Central memory CD8-positive, alpha-beta T cell (primary cell): ENCODE results near the gene CACNA1B.

Experiments
- ATAC-seq: fragments of 150-1000 bp; cut with Tn5 transposase; replicated peaks from 2 replicates; pipeline ENCODE4 v1.10.0; 2022; ENCODE audit warnings: mild to moderate bottlenecking, moderate FRiP score, moderate number of reproducible peaks; ENCODE audit not compliant: poor library complexity, severe bottlenecking; ENCODE audit errors: extremely low read depth
- DNase-seq, 2 donors: peaks; one replicate each; pipeline ENCODE4 v3.0.0; 2021; ENCODE audit warnings: low spot score in 2 of 2
- H3K27ac Mint-ChIP-seq: one replicate; pipeline ENCODE4 v1.8.0; 2022; ENCODE audit warnings: low read depth, mild to moderate bottlenecking, moderate library complexity, mixed read lengths
- H3K27me3 Mint-ChIP-seq: one replicate; pipeline ENCODE4 v1.8.0; 2022; ENCODE audit warnings: mixed read lengths
- H3K36me3 Mint-ChIP-seq: one replicate; pipeline ENCODE4 v1.8.0; 2022; ENCODE audit warnings: mild to moderate bottlenecking, moderate library complexity, mixed read lengths; ENCODE audit not compliant: insufficient read depth
- H3K4me1 Mint-ChIP-seq: one replicate; pipeline ENCODE4 v1.8.0; 2022; ENCODE audit warnings: mixed read lengths
- H3K4me3 Mint-ChIP-seq: one replicate; pipeline ENCODE4 v1.8.0; 2022; ENCODE audit warnings: mild to moderate bottlenecking, moderate library complexity, mixed read lengths
- H3K9me3 Mint-ChIP-seq: one replicate; pipeline ENCODE4 v1.8.0; 2022; ENCODE audit warnings: mixed read lengths

Gene CACNA1B

GRCh38 chr9:137953683-137954438 lies 76.3 kb downstream of the CACNA1B start:
- Mint-ChIP-seq H3K27ac (no peak overlapping the region), H3K9me3 (no peaks in the 10 kb centered on the region), H3K36me3 (peaks cover 1% of the 10 kb centered on the region), H3K27me3 (peaks cover 8% of the 10 kb centered on the region), H3K4me3 (no peak overlapping the region), H3K4me1 (no peaks in the 10 kb centered on the region)
- ATAC-seq, result no peak
- no peak for DNase-seq

- Mint-ChIP-seq H3K36me3 (peaks cover 1% of the 10 kb centered on the region), H3K9me3 (no peaks in the 10 kb centered on the region), H3K4me3 (no peak overlapping the region), H3K27me3 (peaks cover 8% of the 10 kb centered on the region), H3K27ac (no peak overlapping the region), H3K4me1 (no peaks in the 10 kb centered on the region)
- DNase-seq, result no peak
- no peak for ATAC-seq
These were observed 77.6 kb downstream of the CACNA1B start for GRCh38 chr9:137955224-137955570.

- no peak overlapping the region for H3K27ac Mint-ChIP-seq
- H3K4me3 Mint-ChIP-seq, result no peak overlapping the region
- H3K9me3 Mint-ChIP-seq, result no peaks in the 10 kb centered on the region
- ATAC-seq (no peak), DNase-seq (no peak)
- H3K36me3 Mint-ChIP-seq, result peaks cover 1% of the 10 kb centered on the region
- peaks cover 8% of the 10 kb centered on the region for H3K27me3 Mint-ChIP-seq
- H3K4me1 Mint-ChIP-seq, result no peaks in the 10 kb centered on the region
These were observed 78.0 kb downstream of the CACNA1B start for GRCh38 chr9:137955586-137955985.

- Mint-ChIP-seq H3K9me3 (no peaks in the 10 kb centered on the region), H3K27me3 (peaks cover 8% of the 10 kb centered on the region), H3K27ac (no peak overlapping the region), H3K36me3 (no peaks in the 10 kb centered on the region), H3K4me3 (no peak overlapping the region), H3K4me1 (no peaks in the 10 kb centered on the region)
- ATAC-seq (no peak), DNase-seq (no peak)
These were observed 78.5 kb downstream of the CACNA1B start for GRCh38 chr9:137956039-137956438.

GRCh38 chr9:137956688-137957385 lies 79.3 kb downstream of the CACNA1B start:
- H3K9me3 Mint-ChIP-seq, result no peaks in the 10 kb centered on the region
- H3K36me3 Mint-ChIP-seq, result no peaks in the 10 kb centered on the region
- no peak overlapping the region for H3K4me3 Mint-ChIP-seq
- peaks cover 8% of the 10 kb centered on the region for H3K27me3 Mint-ChIP-seq
- H3K27ac Mint-ChIP-seq, result no peak overlapping the region
- H3K4me1 Mint-ChIP-seq, result no peaks in the 10 kb centered on the region
- ATAC-seq (no peak), DNase-seq (no peak)

- peaks cover 9% of the 10 kb centered on the region for H3K27me3 Mint-ChIP-seq
- no peaks in the 10 kb centered on the region for H3K4me1 Mint-ChIP-seq
- no peaks in the 10 kb centered on the region for H3K9me3 Mint-ChIP-seq
- DNase-seq (no peak), ATAC-seq (no peak)
- H3K4me3 Mint-ChIP-seq, result no peak overlapping the region
- no peak overlapping the region for H3K27ac Mint-ChIP-seq
- H3K36me3 Mint-ChIP-seq, result no peaks in the 10 kb centered on the region
These were observed 82.2 kb downstream of the CACNA1B start for GRCh38 chr9:137959641-137960411.

GRCh38 chr9:137960496-137960895 lies 82.9 kb downstream of the CACNA1B start:
- H3K27ac Mint-ChIP-seq, result no peak overlapping the region
- H3K9me3 Mint-ChIP-seq, result no peaks in the 10 kb centered on the region
- H3K4me1 Mint-ChIP-seq, result no peaks in the 10 kb centered on the region
- peaks cover 9% of the 10 kb centered on the region for H3K27me3 Mint-ChIP-seq
- H3K4me3 Mint-ChIP-seq, result no peak overlapping the region
- H3K36me3 Mint-ChIP-seq, result no peaks in the 10 kb centered on the region
- no peak for DNase-seq
- no peak for ATAC-seq

GRCh38 chr9:137963525-137963924 lies 85.9 kb downstream of the CACNA1B start:
- H3K36me3 Mint-ChIP-seq, result no peaks in the 10 kb centered on the region
- no peak overlapping the region for H3K4me3 Mint-ChIP-seq
- peaks cover 21% of the 10 kb centered on the region for H3K27me3 Mint-ChIP-seq
- H3K27ac Mint-ChIP-seq, result no peak overlapping the region
- no peak for ATAC-seq
- H3K9me3 Mint-ChIP-seq, result no peaks in the 10 kb centered on the region
- DNase-seq, result peak in 1 of 2 donors; percentile 5
- no peaks in the 10 kb centered on the region for H3K4me1 Mint-ChIP-seq

GRCh38 chr9:137965177-137965795 lies 87.7 kb downstream of the CACNA1B start:
- no peak overlapping the region for H3K4me3 Mint-ChIP-seq
- H3K4me1 Mint-ChIP-seq, result no peaks in the 10 kb centered on the region
- H3K27me3 Mint-ChIP-seq, result peaks cover 30% of the 10 kb centered on the region
- no peaks in the 10 kb centered on the region for H3K9me3 Mint-ChIP-seq
- ATAC-seq (no peak), DNase-seq (no peak)
- H3K36me3 Mint-ChIP-seq, result no peaks in the 10 kb centered on the region
- no peak overlapping the region for H3K27ac Mint-ChIP-seq

GRCh38 chr9:137967280-137967953 lies 89.8 kb downstream of the CACNA1B start:
- no peak for DNase-seq
- no peak for ATAC-seq
- Mint-ChIP-seq H3K4me3 (no peak overlapping the region), H3K27ac (no peak overlapping the region), H3K9me3 (no peaks in the 10 kb centered on the region), H3K36me3 (no peaks in the 10 kb centered on the region), H3K27me3 (peaks cover 46% of the 10 kb centered on the region), H3K4me1 (no peaks in the 10 kb centered on the region)

- ATAC-seq, result no peak
- Mint-ChIP-seq H3K4me3 (no peak overlapping the region), H3K27ac (no peak overlapping the region), H3K36me3 (no peaks in the 10 kb centered on the region), H3K4me1 (no peaks in the 10 kb centered on the region), H3K9me3 (no peaks in the 10 kb centered on the region), H3K27me3 (peaks cover 55% of the 10 kb centered on the region)
- no peak for DNase-seq
These were observed 90.7 kb downstream of the CACNA1B start for GRCh38 chr9:137968235-137968634.

- ATAC-seq, result no peak
- Mint-ChIP-seq H3K27me3 (peaks cover 57% of the 10 kb centered on the region), H3K36me3 (no peaks in the 10 kb centered on the region), H3K27ac (no peak overlapping the region), H3K9me3 (no peaks in the 10 kb centered on the region), H3K4me3 (no peak overlapping the region), H3K4me1 (no peaks in the 10 kb centered on the region)
- peak in 1 of 2 donors; percentile 12 for DNase-seq
These were observed 91.4 kb downstream of the CACNA1B start for GRCh38 chr9:137969008-137969407.
